Measurements from ENCODE around the gene FNDC10. TPM values are rescaled to one million over a fixed set of nuclear protein-coding genes. Genes with fewer than 3 reads are reported as not detected.
"Not testable (repeated sequence)": the region's sequence is repeated elsewhere in the genome, so short reads cannot be mapped to it uniquely, and the experiment has no call there.

The FNDC10 gene
- total RNA-seq, 1 donor from 2014 or later: 7.4 TPM

DNA sequence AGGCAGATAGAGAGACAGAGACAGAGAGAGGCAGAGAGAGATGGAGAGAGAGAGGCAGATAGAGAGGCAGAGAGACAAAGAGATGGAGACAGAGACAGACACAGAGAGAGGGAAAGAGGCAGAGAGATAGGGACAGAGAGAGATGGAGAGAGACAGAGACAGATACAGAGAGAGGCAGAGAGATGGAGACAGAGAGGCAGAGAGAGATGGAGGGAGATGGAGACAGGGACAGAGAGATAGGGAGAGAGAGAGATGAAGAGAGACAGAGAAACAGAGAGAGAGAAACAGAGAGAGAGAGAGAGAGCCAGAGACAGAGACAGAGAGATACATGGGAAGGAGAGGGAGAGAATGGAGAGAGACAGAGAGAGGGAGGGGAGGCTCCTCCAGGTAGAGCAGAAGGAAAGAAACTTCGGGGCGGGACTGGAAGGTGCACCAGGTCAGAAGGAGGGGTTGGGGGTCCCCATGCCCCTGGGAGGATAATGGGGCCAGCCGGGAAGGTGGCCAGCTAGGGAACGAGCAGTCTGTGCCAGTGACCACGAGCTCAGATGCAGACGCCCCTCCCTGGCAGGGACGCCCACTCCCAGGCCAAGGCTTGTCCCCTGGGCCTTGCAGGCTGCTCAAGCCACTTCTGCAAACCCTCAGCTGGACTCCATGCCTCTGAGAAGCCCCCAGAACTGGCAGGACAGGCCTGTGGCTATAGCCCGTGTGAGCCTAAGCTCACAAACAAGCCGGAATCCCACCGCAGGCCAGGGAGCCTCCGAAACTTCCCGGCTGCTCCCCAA, 3.3 kb downstream of the FNDC10 start:
- no peak overlapping the region for H3K4me2 ChIP-seq (ENCODE audit: low read length)
- Mint-ChIP-seq H3K36me3 (ENCODE audit: low read depth, unreplicated experiment) (no peaks in the 10 kb centered on the region), H3K27me3 (ENCODE audit: low read depth, unreplicated experiment) (peaks cover 6% of the 10 kb centered on the region), H3K27ac (ENCODE audit: unreplicated experiment) (no peak overlapping the region), H3K4me3 (ENCODE audit: unreplicated experiment) (no peak overlapping the region), H3K9me3 (ENCODE audit: unreplicated experiment) (no peaks in the 10 kb centered on the region), H3K4me1 (ENCODE audit: low read depth, unreplicated experiment) (no peaks in the 10 kb centered on the region)
- peaks cover 10% of the 10 kb centered on the region for H3K4me1 ChIP-seq (ENCODE audit: insufficient read depth, low read length)
- H3K27me3 ChIP-seq (ENCODE audit: insufficient read depth, low read length): peaks cover 13% of the 10 kb centered on the region
- TF ChIP-seq EZH2 (IDR thresholded peaks at IDR 0.05; ENCODE audit: insufficient read depth, low read length): no peak
- no peak for TF ChIP-seq CTCF (IDR thresholded peaks at IDR 0.05; ENCODE audit: insufficient read depth, low read depth, low read length)
- no peaks in the 10 kb centered on the region for H3K79me2 ChIP-seq (ENCODE audit: insufficient read depth, low read length)
- no peak for DNase-seq (ENCODE audit: low read depth)
- H2AFZ ChIP-seq (ENCODE audit: low read depth, low read length): no peak overlapping the region
- no peak overlapping the region for H3K9ac ChIP-seq (ENCODE audit: low read length)
- peaks cover 5% of the 10 kb centered on the region for H4K20me1 ChIP-seq (ENCODE audit: insufficient read depth, low read length)
- H3K9me3 ChIP-seq (ENCODE audit: insufficient read depth, low read depth, low read length): no peaks in the 10 kb centered on the region
- H3K4me3 ChIP-seq (ENCODE audit: insufficient read depth, low read depth, low read length): no peak overlapping the region
- H3K27ac ChIP-seq (ENCODE audit: low read depth, low read length): no peak overlapping the region
- no peak for FAIRE-seq
- H3K36me3 ChIP-seq (ENCODE audit: insufficient read depth, low read length): no peaks in the 10 kb centered on the region

DNA sequence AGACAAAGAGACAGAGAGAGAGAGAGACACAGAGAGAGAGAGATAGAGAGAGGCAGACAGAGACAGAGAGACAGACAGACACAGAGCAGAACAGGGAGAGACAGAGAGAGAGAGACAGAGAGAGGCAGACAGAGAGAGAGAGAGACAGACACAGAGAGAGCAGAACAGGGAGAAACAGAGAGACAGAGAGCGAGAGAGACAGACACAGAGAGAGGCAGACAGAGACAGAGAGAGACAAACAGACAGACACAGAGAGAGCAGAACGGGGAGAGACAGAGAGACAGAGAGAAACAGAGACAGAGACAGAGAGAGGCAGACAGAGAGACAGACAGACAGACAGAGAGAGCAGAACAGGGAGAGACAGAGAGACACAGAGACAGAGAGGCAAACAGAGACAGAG, 4.6 kb downstream of the FNDC10 start:
- not testable (repeated sequence) for H3K36me3 Mint-ChIP-seq (ENCODE audit: low read depth, unreplicated experiment); H2AFZ ChIP-seq (ENCODE audit: low read depth, low read length); DNase-seq (ENCODE audit: low read depth); H4K20me1 ChIP-seq (ENCODE audit: insufficient read depth, low read length); H3K27ac ChIP-seq (ENCODE audit: low read depth, low read length); FAIRE-seq; H3K36me3 ChIP-seq (ENCODE audit: insufficient read depth, low read length); H3K9me3 ChIP-seq (ENCODE audit: insufficient read depth, low read depth, low read length); H3K4me2 ChIP-seq (ENCODE audit: low read length); H3K27ac Mint-ChIP-seq (ENCODE audit: unreplicated experiment); H3K9ac ChIP-seq (ENCODE audit: low read length); H3K4me1 Mint-ChIP-seq (ENCODE audit: low read depth, unreplicated experiment); H3K79me2 ChIP-seq (ENCODE audit: insufficient read depth, low read length); H3K4me3 Mint-ChIP-seq (ENCODE audit: unreplicated experiment); H3K9me3 Mint-ChIP-seq (ENCODE audit: unreplicated experiment); H3K27me3 ChIP-seq (ENCODE audit: insufficient read depth, low read length); H3K27me3 Mint-ChIP-seq (ENCODE audit: low read depth, unreplicated experiment); H3K4me3 ChIP-seq (ENCODE audit: insufficient read depth, low read depth, low read length); H3K4me1 ChIP-seq (ENCODE audit: insufficient read depth, low read length)

DNA sequence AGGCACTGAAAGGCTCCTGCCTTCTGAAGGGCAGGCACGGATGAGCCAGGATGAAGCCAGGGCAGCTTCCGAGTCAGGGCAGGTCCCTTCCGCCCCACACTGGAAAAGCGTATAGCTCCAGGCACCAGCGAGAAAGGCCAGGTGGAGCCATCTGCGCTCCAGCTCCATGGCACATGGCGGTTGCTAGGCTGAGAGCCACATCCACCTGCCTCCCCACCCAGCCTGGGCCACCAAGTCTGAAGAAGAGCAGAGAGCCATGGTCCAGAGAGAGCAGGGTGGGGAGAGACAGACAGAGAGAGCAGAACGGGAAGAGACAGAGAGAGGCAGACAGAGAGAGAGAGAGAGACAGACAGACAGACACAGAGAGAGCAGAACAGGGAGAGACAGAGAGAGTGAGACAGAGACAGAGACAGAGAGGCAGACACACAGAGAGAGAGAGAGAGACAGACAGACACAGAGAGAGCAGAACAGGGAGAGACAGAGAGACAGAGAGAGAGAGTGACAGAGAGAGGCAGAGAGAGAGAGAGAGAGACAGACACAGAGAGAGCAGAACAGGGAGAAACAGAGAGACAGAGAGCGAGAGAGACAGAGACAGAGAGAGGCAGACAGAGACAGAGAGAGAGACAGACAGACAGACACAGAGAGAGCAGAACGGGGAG, 5.2 kb downstream of the FNDC10 start:
- no peak overlapping the region for H3K27ac Mint-ChIP-seq (ENCODE audit: unreplicated experiment)
- no peak overlapping the region for H3K9ac ChIP-seq (ENCODE audit: low read length)
- no peak overlapping the region for H3K4me3 ChIP-seq (ENCODE audit: insufficient read depth, low read depth, low read length)
- no peaks in the 10 kb centered on the region for H3K9me3 ChIP-seq (ENCODE audit: insufficient read depth, low read depth, low read length)
- H3K36me3 ChIP-seq (ENCODE audit: insufficient read depth, low read length): no peaks in the 10 kb centered on the region
- H3K27ac ChIP-seq (ENCODE audit: low read depth, low read length): no peak overlapping the region
- peaks cover 10% of the 10 kb centered on the region for H3K4me1 ChIP-seq (ENCODE audit: insufficient read depth, low read length)
- H3K36me3 Mint-ChIP-seq (ENCODE audit: low read depth, unreplicated experiment): no peaks in the 10 kb centered on the region
- no peaks in the 10 kb centered on the region for H3K9me3 Mint-ChIP-seq (ENCODE audit: unreplicated experiment)
- H3K4me1 Mint-ChIP-seq (ENCODE audit: low read depth, unreplicated experiment): peaks cover 3% of the 10 kb centered on the region
- peaks cover 7% of the 10 kb centered on the region for H3K27me3 ChIP-seq (ENCODE audit: insufficient read depth, low read length)
- FAIRE-seq: no peak
- H3K4me3 Mint-ChIP-seq (ENCODE audit: unreplicated experiment): no peak overlapping the region
- no peaks in the 10 kb centered on the region for H3K79me2 ChIP-seq (ENCODE audit: insufficient read depth, low read length)
- H3K4me2 ChIP-seq (ENCODE audit: low read length): no peak overlapping the region
- peaks cover 6% of the 10 kb centered on the region for H3K27me3 Mint-ChIP-seq (ENCODE audit: low read depth, unreplicated experiment)
- no peak for DNase-seq (ENCODE audit: low read depth)
- H4K20me1 ChIP-seq (ENCODE audit: insufficient read depth, low read length): peaks cover 5% of the 10 kb centered on the region
- no peak overlapping the region for H2AFZ ChIP-seq (ENCODE audit: low read depth, low read length)
- TF ChIP-seq CTCF (IDR thresholded peaks at IDR 0.05; ENCODE audit: insufficient read depth, low read depth, low read length) (no peak), EZH2 (IDR thresholded peaks at IDR 0.05; ENCODE audit: insufficient read depth, low read length) (no peak)
